Astrocyte of the spinal cord (primary cell): ENCODE measurements around the gene PAIP2B.

Experiments
- DNase-seq: peaks from one replicate; pipeline ENCODE4 v3.0.0; 2011; ENCODE audit warnings: low read depth, low spot score
- H3K4me3 ChIP-seq: 2 replicates; pipeline ENCODE4 v1.5.1; 2011; ENCODE audit warnings: low read depth, mild to moderate bottlenecking, low read length, moderate library complexity
- CTCF ChIP-seq: IDR thresholded peaks from 2 replicates; pipeline ENCODE4 v1.5.1; 2012; ENCODE audit warnings: low read depth, mild to moderate bottlenecking, low read length, inconsistent platforms
- in situ Hi-C: cut with HindIII; loops from 2 replicates; pipeline ENCODE4 v1.10.0; 2017; ENCODE audit warnings: low sequenced_read_pairs

PAIP2B gene

GRCh38 chr2:71220743-71221142, 6.2 kb downstream of the PAIP2B start:
- DNase-seq: no peak
- no peak overlapping the region for H3K4me3 ChIP-seq
- TF ChIP-seq CTCF: no peak
- in situ Hi-C loops: no loop called here

GRCh38 chr2:71216501-71216900, 10.4 kb downstream of the PAIP2B start:
- no peak for DNase-seq
- no peak for TF ChIP-seq CTCF
- H3K4me3 ChIP-seq: no peak overlapping the region
- in situ Hi-C loops: no loop called here

- in situ Hi-C loops: no loop called here
- no peak for TF ChIP-seq CTCF
- H3K4me3 ChIP-seq: no peak overlapping the region
- DNase-seq: no peak
Measured at GRCh38 chr2:71215447-71215846, 11.5 kb downstream of the PAIP2B start.

- DNase-seq: no peak
- in situ Hi-C loops: no loop called here
- H3K4me3 ChIP-seq: no peak overlapping the region
- TF ChIP-seq CTCF: no peak
Measured at GRCh38 chr2:71212336-71212735, 14.6 kb downstream of the PAIP2B start.

GRCh38 chr2:71210292-71210691, 16.6 kb downstream of the PAIP2B start:
- no peak for DNase-seq
- in situ Hi-C loops: no loop called here
- TF ChIP-seq CTCF: no peak
- H3K4me3 ChIP-seq: no peak overlapping the region

- no peak for DNase-seq
- in situ Hi-C loops: no loop called here
- no peak overlapping the region for H3K4me3 ChIP-seq
- no peak for TF ChIP-seq CTCF
Measured at GRCh38 chr2:71208756-71209155, 18.1 kb downstream of the PAIP2B start.

GRCh38 chr2:71207601-71208000, 19.3 kb downstream of the PAIP2B start:
- in situ Hi-C loops: no loop called here
- no peak for DNase-seq
- no peak overlapping the region for H3K4me3 ChIP-seq
- TF ChIP-seq CTCF: no peak
